ENCODE data around the gene SSBP3.

- TF ChIP-seq ZFP30 (CRISPR knock-in tag; IDR thresholded peaks at IDR 0.05) (no peak), PPARA (CRISPR knock-in tag; IDR thresholded peaks at IDR 0.05; ENCODE audit: borderline replicate concordance) (no peak)
Observed at GRCh38 chr1:54365847-54366246, 40.3 kb downstream of the SSBP3 start.

All from SK-N-SH treated with all-trans-retinoic acid at 6 μM for 48 hours (cell line).